Lung (tissue), 16 donors: ENCODE data around the gene RPS18. TPM values are rescaled to one million over a fixed set of nuclear protein-coding genes. Genes with fewer than 3 reads are reported as not detected.
"Not testable (repeated sequence)": the region's sequence is repeated elsewhere in the genome, so short reads cannot be mapped to it uniquely, and the experiment has no call there.

Experiments
- ATAC-seq: fragments of 200-7000 bp; cut with Tn5 transposase; one replicate; pipeline ENCODE4 v1.9.1; 2020; ENCODE audit warnings: moderate number of reproducible peaks; ENCODE audit not compliant: insufficient read depth, low FRiP score
- DNase-seq, 3 donors: peaks; one replicate each; pipeline ENCODE4 v3.0.0-alpha.2; 2013 to 2017
- H3K27ac ChIP-seq, 2 donors: one replicate each; pipeline ENCODE4 v1.5.1; 2013; ENCODE audit warnings: mild to moderate bottlenecking in 2 of 2, moderate library complexity in 2 of 2, control low read depth in 1 of 2, inconsistent platforms in 1 of 2, low read depth in 1 of 2, low read length in 1 of 2
- H3K27me3 ChIP-seq, 3 donors: one replicate each; pipeline ENCODE4 v1.5.1; 2013; ENCODE audit warnings: low read length in 2 of 3; ENCODE audit not compliant: control insufficient read depth in 3 of 3, insufficient read depth in 3 of 3
- H3K36me3 ChIP-seq, 4 donors: one replicate each; pipeline ENCODE4 v1.5.1; 2013; ENCODE audit warnings: low read length in 4 of 4, mild to moderate bottlenecking in 1 of 4, moderate library complexity in 1 of 4; ENCODE audit not compliant: control insufficient read depth in 4 of 4, insufficient read depth in 4 of 4
- H3K4me1 ChIP-seq, 5 donors: one replicate each; pipeline ENCODE4 v1.5.1; 2013; ENCODE audit warnings: low read length in 5 of 5, mild to moderate bottlenecking in 2 of 5, moderate library complexity in 1 of 5; ENCODE audit not compliant: control insufficient read depth in 5 of 5, insufficient read depth in 5 of 5
- H3K4me3 ChIP-seq: one replicate; pipeline ENCODE4 v1.5.1; 2013; ENCODE audit warnings: mild to moderate bottlenecking, control low read depth, moderate library complexity
- H3K9ac ChIP-seq, 2 donors: one replicate each; pipeline ENCODE4 v1.5.1; 2013; ENCODE audit warnings: low read length in 2 of 2, control low read depth in 1 of 2; ENCODE audit not compliant: insufficient read depth in 1 of 2
- H3K9me3 ChIP-seq, 4 donors: one replicate each; pipeline ENCODE4 v1.5.1; 2013; ENCODE audit warnings: low read length in 3 of 4, mild to moderate bottlenecking in 1 of 4, moderate library complexity in 1 of 4; ENCODE audit not compliant: control insufficient read depth in 4 of 4, insufficient read depth in 3 of 4
- WGBS, 2 donors: extraction: QIAGEN DNeasy Blood & Tissue Kit; methylation state at CpG; one replicate each; pipeline ENCODE4 v1.1.7; 2013; 5-methylcytosine and 5-hydroxymethylcytosine counted together
- long read RNA-seq, 5 donors: transcript quantifications; one replicate each; lab custom pipeline, GENCODE V29; 2026
- polyA plus RNA-seq, 2 donors: library from polyadenylated mRNA; stranded (reverse); fragments of 200-250 nt; gene quantifications; one replicate each; pipeline ENCODE4 v1.2.1, GENCODE V29; 2013
- total RNA-seq, 2 donors: library from RNA; depleted of rRNA in 1 of 2; stranded (reverse); fragments of >200 nt in 1 of 2; gene quantifications; one replicate each; pipeline ENCODE4 v1.2.1, GENCODE V29; 2014 to 2021
- TF ChIP-seq, protein P1 (sequence below): IDR thresholded peaks from 2 replicates; pipeline ENCODE4 v1.5.1; 2012; ENCODE audit warnings: mild to moderate bottlenecking; ENCODE audit errors: control extremely low read depth, extremely low read depth
- donor health status: control.
- donor health status: control.
- donor health status: Bipolar disorder and iron deficiency.
- donor health status: healthy.
- donor health status: DM: yes; HTN: yes; CAD: no.

The RPS18 gene
- 1,000 to 10,000 TPM; 1,324 to 2,087 TPM for total RNA-seq
- 1,000 to 10,000 TPM; 3,902 to 8,495 TPM for polyA plus RNA-seq
- long read RNA-seq, donor 1, transcript RPS18-235 (3 exons, 413 nt) = minor isoform, 33 of 2,450 reads
- long read RNA-seq, donor 1, transcript RPS18-236 (5 exons, 996 nt) = minor isoform, 136 of 2,450 reads
- long read RNA-seq, donor 1, transcript RPS18-230 (6 exons, 613 nt) = major isoform, 1,967 of 2,450 reads
- long read RNA-seq, donor 1, transcript RPS18-237 (5 exons, 642 nt) = minor isoform, 24 of 2,450 reads
- long read RNA-seq, donor 1, partial matches to known transcripts = 170 of 2,450 reads
- long read RNA-seq, donor 1, other reads (novel, unspliced or antisense) = 112 of 2,450 reads
- long read RNA-seq, donor 2, transcript RPS18-236 (5 exons, 996 nt) = minor isoform, 75 of 1,496 reads
- long read RNA-seq, donor 2, transcript RPS18-237 (5 exons, 642 nt) = minor isoform, 13 of 1,496 reads
- long read RNA-seq, donor 2, transcript RPS18-235 (3 exons, 413 nt) = minor isoform, 18 of 1,496 reads
- long read RNA-seq, donor 2, transcript RPS18-230 (6 exons, 613 nt) = major isoform, 1,241 of 1,496 reads
- long read RNA-seq, donor 2, partial matches to known transcripts = 62 of 1,496 reads
- long read RNA-seq, donor 2, other reads (novel, unspliced or antisense) = 80 of 1,496 reads
- long read RNA-seq, donor 3, transcript RPS18-230 (6 exons, 613 nt) = major isoform, 1,367 of 1,649 reads
- long read RNA-seq, donor 3, transcript RPS18-237 (5 exons, 642 nt) = minor isoform, 10 of 1,649 reads
- long read RNA-seq, donor 3, transcript RPS18-235 (3 exons, 413 nt) = minor isoform, 21 of 1,649 reads
- long read RNA-seq, donor 3, transcript RPS18-236 (5 exons, 996 nt) = minor isoform, 59 of 1,649 reads
- long read RNA-seq, donor 3, partial matches to known transcripts = 79 of 1,649 reads
- long read RNA-seq, donor 3, other reads (novel, unspliced or antisense) = 106 of 1,649 reads
- long read RNA-seq, donor 4, transcript RPS18-230 (6 exons, 613 nt) = major isoform, 1,097 of 1,352 reads
- long read RNA-seq, donor 4, transcript RPS18-236 (5 exons, 996 nt) = minor isoform, 71 of 1,352 reads
- long read RNA-seq, donor 4, transcript RPS18-237 (5 exons, 642 nt) = minor isoform, 13 of 1,352 reads
- long read RNA-seq, donor 4, transcript RPS18-235 (3 exons, 413 nt) = minor isoform, 20 of 1,352 reads
- long read RNA-seq, donor 4, partial matches to known transcripts = 74 of 1,352 reads
- long read RNA-seq, donor 4, other reads (novel, unspliced or antisense) = 74 of 1,352 reads
- long read RNA-seq, donor 5, transcript RPS18-236 (5 exons, 996 nt) = minor isoform, 145 of 3,007 reads
- long read RNA-seq, donor 5, transcript RPS18-237 (5 exons, 642 nt) = minor isoform, 15 of 3,007 reads
- long read RNA-seq, donor 5, transcript RPS18-235 (3 exons, 413 nt) = minor isoform, 29 of 3,007 reads
- long read RNA-seq, donor 5, transcript RPS18-230 (6 exons, 613 nt) = major isoform, 2,469 of 3,007 reads
- long read RNA-seq, donor 5, partial matches to known transcripts = 156 of 3,007 reads
- long read RNA-seq, donor 5, other reads (novel, unspliced or antisense) = 189 of 3,007 reads

DNA sequence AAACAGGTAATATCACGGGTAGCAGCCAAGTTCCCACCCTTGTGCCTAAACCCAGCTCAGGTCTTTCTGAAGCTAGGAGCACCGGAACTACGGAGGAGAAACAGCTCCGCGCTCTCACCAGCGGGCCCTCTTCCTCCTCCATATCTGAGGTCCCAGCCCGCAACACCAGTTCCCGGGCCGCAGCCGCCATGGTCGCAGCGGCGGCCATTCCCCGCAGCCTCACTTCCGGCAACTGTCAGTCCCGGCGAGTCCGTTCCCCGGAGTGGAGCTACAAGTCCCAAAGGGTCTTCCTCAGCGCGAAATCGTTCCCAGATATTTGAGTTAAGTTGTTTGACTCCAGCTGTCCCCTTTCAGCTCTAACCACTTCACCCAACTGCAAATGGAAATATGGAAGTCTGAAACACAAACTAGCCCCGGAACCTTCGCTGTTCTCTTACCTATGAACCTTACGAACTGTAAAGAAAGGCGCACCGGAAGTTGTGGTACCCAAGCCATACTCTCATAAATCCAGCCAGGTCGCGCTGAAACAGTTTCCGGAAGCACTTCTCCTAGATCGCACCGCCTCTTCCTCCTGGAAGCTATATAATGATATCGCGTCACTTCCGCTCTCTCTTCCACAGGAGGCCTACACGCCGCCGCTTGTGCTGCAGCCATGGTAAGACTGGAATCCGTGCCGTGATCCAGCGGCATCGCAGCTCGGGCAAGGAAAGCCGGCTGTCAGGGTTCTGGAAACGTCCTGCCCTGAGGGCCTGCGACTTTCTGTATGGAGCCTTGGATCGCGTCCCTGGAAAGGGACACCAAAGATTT lies at the start of gene RPS18, which contains the start of gene VPS52:
Gene RPS18, plus strand, starts transcription at position 608 of the 807 bp plus-strand sequence. Its CDS starts 45 bp downstream, at position 653.
Gene VPS52, minus strand, starts transcription at position 409 of the 807 bp plus-strand sequence. Its CDS starts 201 bp downstream, at position 208.
- DNase-seq = peak; percentile 97 to 100 (median 99)
- Histone ChIP-seq H3K4me3 (peak within 1 kb of the TSS; percentile 86), H3K4me1 (peaks cover 10 to 40% (median 26%) of the 10 kb centered on the region in 5 donors), H3K36me3 (peaks cover 6 to 59% (median 41%) of the 10 kb centered on the region in 4 donors), H3K9me3 (no peaks in the 10 kb centered on the region), H3K9ac (peak within 1 kb of the TSS; percentile 93 to 95), H3K27me3 (no peaks in the 10 kb centered on the region), H3K27ac (peak within 1 kb of the TSS; percentile 78 to 94)
- WGBS, 2 donors = 0% methylated on average over 48 of the region's 48 CpGs
- TF ChIP-seq, protein P1, sequence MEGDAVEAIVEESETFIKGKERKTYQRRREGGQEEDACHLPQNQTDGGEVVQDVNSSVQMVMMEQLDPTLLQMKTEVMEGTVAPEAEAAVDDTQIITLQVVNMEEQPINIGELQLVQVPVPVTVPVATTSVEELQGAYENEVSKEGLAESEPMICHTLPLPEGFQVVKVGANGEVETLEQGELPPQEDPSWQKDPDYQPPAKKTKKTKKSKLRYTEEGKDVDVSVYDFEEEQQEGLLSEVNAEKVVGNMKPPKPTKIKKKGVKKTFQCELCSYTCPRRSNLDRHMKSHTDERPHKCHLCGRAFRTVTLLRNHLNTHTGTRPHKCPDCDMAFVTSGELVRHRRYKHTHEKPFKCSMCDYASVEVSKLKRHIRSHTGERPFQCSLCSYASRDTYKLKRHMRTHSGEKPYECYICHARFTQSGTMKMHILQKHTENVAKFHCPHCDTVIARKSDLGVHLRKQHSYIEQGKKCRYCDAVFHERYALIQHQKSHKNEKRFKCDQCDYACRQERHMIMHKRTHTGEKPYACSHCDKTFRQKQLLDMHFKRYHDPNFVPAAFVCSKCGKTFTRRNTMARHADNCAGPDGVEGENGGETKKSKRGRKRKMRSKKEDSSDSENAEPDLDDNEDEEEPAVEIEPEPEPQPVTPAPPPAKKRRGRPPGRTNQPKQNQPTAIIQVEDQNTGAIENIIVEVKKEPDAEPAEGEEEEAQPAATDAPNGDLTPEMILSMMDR = no peak
- peak; percentile 89 for ATAC-seq

DNA sequence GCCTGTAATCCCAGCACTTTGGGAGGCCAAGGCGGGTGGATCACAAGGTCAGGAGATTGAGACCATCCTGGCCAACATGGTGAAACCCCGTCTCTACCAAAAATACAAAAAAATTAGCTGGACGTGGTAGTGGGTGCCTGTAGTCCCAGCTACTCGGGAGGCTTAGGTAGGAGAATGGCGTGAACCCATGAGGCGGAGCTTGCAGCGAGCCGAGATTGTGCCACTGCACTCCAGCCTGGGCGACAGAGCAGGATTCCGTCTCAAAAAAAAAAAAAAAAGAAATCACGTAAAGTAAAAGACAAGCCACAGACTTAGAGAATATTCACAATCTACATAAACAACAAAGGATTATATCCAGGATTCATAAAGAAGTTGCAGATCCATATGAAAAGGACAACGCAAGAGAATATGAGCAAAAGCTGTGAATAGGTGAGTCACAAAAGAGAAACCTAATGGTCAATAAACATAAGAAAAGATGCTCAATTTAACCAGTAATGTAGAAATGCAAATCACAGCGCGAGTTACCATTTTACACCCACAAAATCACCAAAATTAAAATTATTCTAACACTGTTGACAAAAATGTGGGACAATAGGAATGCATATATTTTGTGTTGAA lies 45.3 kb upstream of the RPS18 start:
- not testable (repeated sequence) for H3K4me1 ChIP-seq, DNase-seq, H3K27me3 ChIP-seq, ATAC-seq, H3K4me3 ChIP-seq, H3K27ac ChIP-seq, H3K9ac ChIP-seq, H3K9me3 ChIP-seq, H3K36me3 ChIP-seq
- 53 to 60% methylated on average over 14 of the region's 14 CpGs for WGBS, 2 donors

DNA sequence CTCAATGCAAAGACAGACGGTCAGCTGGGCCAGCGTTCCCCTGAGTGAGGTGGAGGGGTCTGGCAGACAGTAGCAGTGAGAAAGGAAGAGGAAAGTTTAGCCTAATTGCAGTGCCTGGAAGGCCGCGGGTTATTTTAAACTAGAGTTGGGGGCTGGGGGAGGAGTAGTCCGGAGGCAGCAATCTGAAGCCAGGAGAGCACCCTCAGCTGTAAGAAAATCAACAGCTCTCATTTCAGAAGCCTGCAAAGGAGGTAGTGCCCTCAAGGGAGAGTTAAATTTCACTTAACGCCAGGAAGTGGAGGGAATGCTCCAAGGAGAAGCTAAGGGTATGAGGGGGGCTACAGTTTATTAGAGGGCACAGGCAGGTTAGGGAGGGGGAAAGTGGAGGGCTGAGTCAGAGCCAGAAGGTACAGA lies 36.6 kb upstream of the RPS18 start:
- no peak overlapping the region for H3K27ac ChIP-seq
- no peaks in the 10 kb centered on the region for H3K36me3 ChIP-seq
- no peak overlapping the region for H3K4me3 ChIP-seq
- no peak overlapping the region for H3K9ac ChIP-seq
- TF ChIP-seq, protein P1 = no peak
- DNase-seq (peak; percentile 24 to 65 (median 24)), ATAC-seq (no peak)
- WGBS, 2 donors = 35 to 45% methylated on average over 6 of the region's 6 CpGs
- H3K27me3 ChIP-seq = peaks cover 0 to 3% (median 0%) of the 10 kb centered on the region in 3 donors
- no peaks in the 10 kb centered on the region for H3K9me3 ChIP-seq
- H3K4me1 ChIP-seq = peaks cover 0 to 4% (median 0%) of the 10 kb centered on the region in 5 donors
